LoVo (cell line): Measurements from ENCODE around the gene CEP89.
"Not testable (repeated sequence)": the region's sequence is repeated elsewhere in the genome, so short reads cannot be mapped to it uniquely, and the experiment has no call there.

Source experiments
- DNase-seq: peaks from one replicate; pipeline ENCODE4 v3.0.0-alpha.2; 2016; ENCODE audit warnings: low spot score

The CEP89 gene

DNA sequence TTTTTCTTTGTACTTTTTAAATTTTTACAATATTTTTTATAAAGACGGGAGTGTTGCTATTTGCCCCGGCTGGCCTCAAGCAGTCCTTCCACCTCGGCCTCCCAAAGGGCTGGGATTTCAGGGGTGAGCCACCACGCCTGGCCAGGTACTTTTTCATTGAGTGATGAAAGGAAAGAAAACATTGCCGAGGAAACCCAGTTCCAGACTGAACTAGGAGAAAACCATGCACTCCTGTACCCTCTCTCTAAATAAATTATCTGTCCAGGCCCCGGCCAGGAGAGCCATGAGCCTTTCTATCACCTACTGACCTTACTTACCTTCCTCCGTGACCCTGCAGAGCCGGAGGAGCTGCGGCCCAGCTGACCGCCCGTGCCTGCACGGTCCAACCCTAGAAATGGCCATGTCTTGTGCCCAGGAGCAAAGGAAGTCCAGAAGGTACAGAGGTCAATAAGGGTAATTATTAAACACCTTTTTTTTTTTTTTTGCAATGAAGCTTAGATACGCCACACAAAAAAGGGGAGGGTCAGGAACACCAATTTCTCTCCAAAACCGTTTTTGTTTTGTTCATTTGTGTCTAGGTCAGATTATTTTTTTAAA, 102.3 kb downstream of the CEP89 start, which contains the start of gene SLC7A9:
Gene SLC7A9 (minus strand): TSS at position 399 of the 597 bp plus-strand sequence. CDS start 1,233 bp downstream, outside the sequence.
- no peak for DNase-seq

- DNase-seq = no peak
These were observed 103.4 kb downstream of the CEP89 start for GRCh38 chr19:32868206-32868950.

GRCh38 chr19:32867436-32867835, 104.3 kb downstream of the CEP89 start:
- not testable (repeated sequence) for DNase-seq

GRCh38 chr19:32866564-32867265, 105.0 kb downstream of the CEP89 start:
- no peak for DNase-seq

- DNase-seq = no peak
These were observed 105.7 kb downstream of the CEP89 start for GRCh38 chr19:32866061-32866460.

GRCh38 chr19:32865326-32865725, 106.4 kb downstream of the CEP89 start:
- DNase-seq = no peak

GRCh38 chr19:32864318-32865007, 107.3 kb downstream of the CEP89 start:
- no peak for DNase-seq

- DNase-seq = no peak
These were observed 107.9 kb downstream of the CEP89 start for GRCh38 chr19:32863841-32864240.

- no peak for DNase-seq
These were observed 108.5 kb downstream of the CEP89 start for GRCh38 chr19:32863301-32863700.

- no peak for DNase-seq
These were observed 109.0 kb downstream of the CEP89 start for GRCh38 chr19:32862741-32863140.

DNA sequence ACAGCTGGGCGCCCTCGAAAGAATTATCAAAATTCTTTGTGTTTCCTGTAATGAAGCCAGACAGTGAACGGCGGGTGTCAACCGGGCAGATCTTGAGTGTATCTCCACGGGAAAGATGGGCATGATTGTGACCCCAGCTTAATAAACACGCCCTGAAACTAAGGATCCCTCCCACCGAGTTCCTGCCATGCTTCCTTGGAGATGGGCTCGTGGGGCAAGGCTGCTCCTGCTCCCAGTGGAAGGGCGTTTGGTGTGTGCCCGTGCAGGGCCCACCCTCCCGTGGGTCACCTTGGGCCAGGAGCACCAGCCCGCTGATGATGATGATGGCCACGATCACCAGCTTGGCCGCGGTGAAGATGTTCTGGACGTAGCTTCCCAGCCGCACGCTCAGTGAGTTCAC, 109.6 kb downstream of the CEP89 start:
- DNase-seq = no peak

DNA sequence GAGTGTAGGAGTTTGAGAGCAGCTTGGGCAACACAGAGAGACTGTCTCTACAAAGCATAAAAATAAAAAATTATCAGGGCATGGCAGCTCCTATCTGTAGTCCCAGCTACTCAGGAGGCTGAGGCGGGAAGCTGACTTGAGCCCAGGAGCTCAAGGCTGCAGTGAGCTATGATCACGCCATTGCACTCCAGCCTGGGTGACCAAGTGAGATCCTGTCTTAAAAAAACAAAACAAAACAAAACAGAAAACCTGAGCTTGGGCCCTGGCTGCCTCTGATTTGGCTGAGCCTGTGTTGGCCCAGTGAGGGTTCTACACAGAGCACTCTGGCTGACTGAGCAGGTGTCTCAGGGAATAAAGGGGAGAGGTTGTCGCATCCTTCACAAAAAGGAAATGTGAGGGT, 110.2 kb downstream of the CEP89 start:
- DNase-seq = no peak

- DNase-seq = no peak
These were observed 112.2 kb downstream of the CEP89 start for GRCh38 chr19:32859591-32859990.

DNA sequence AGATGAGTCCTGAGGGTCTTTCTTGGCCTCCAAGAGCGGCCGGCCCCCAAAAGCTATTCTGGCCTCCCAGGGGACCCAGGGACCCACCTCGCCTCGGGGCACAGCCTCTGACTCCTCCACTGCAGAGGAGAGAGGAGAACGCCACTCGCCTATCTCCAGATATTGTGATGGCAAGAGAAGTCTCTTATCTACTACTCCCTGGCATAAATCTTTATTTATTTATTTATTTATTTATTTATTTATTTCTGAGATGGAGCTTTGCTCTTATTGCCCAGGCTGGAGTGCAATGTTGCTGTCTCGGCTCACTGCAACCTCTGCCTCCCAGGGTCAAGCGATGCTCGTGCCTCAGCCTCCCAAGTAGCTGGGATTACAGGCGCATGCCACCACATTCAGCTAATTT, 113.2 kb downstream of the CEP89 start:
- DNase-seq = no peak

DNA sequence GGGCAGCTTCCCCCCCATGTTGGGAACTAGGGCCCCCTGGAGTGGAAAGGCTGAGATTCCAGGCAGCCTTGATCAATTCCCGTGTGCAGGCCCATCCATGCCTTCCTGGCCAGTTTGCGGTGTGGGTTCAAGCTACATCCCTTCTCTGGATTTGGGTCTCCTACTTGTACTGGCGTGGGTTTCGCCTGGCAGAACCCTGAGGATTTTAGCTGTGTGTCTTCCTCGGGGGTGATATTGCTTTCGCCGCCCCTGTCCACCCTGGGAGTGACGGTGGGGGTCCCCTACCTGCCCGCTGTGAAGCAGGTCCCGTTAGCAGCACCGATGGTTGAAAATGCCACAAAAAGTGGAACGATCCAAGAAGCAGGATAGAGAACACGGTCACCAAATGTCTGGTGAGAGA, 113.6 kb downstream of the CEP89 start:
- DNase-seq = no peak

GRCh38 chr19:32857584-32857983, 114.2 kb downstream of the CEP89 start:
- no peak for DNase-seq

- not testable (repeated sequence) for DNase-seq
These were observed 114.9 kb downstream of the CEP89 start for GRCh38 chr19:32856818-32857217.

- no peak for DNase-seq
These were observed 119.5 kb downstream of the CEP89 start for GRCh38 chr19:32852216-32852615.

DNA sequence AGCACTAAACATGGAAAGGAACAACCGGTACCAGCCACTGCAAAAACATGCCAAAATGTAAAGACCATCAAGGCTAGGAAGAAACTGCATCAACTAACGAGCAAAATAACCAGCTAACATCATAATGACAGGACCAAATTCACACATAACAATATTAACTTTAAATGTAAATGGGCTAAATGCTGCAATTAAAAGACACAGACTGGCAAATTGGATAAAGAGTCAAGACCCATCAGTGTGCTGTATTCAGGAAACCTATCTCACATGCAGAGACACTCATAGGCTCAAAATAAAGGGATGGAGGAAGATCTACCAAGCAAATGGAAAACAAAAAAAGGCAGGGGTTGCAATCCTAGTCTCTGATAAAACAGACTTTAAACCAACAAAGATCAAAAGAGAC, 123.7 kb downstream of the CEP89 start:
- DNase-seq = not testable (repeated sequence)

GRCh38 chr19:32843716-32844245, 128.0 kb downstream of the CEP89 start:
- no peak for DNase-seq

DNA sequence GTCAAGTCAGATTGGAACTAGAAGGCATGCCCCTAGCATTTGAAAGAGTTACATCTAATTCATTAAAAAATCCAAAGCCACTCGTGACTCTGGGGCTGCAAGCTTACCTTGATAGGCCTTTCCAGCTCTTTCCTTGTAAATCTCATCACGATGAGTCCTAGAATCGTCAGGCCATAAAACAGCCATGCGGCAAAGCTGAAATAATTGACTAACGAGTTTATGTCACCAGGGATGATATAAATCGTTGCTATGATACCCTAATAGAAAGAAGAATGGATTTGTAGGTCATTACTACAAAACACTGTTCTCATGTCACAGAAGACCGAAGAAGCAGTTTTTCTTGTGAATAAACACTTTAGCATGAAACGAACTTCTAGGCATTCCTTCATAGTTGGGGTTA, 129.7 kb downstream of the CEP89 start:
- no peak for DNase-seq

- DNase-seq = no peak
These were observed 134.2 kb downstream of the CEP89 start for GRCh38 chr19:32837531-32837930.
